HEK293 (cell line): ENCODE measurements around the gene FOXC1.

Source experiments
- KLF9 ChIP-seq: fragments of 450-650 bp; formaldehyde crosslinking; IDR thresholded peaks from 2 replicates; pipeline ENCODE4 v1.5.1; 2016; ENCODE audit warnings: missing biosample characterization, missing genetic modification characterization, low read depth
- MEIS1 ChIP-seq: sonication (generic); formaldehyde crosslinking; IDR thresholded peaks from 2 replicates; pipeline ENCODE4 v1.8.1; 2022; ENCODE audit warnings: missing genetic modification reagents, mild to moderate bottlenecking, borderline replicate concordance
- SETDB1 ChIP-seq: IDR thresholded peaks from one replicate; pipeline ENCODE4 v1.6.1; 2017; ENCODE audit warnings: mild to moderate bottlenecking, low read length, moderate library complexity, mixed read lengths; ENCODE audit not compliant: insufficient read length
- WT1 ChIP-seq: fragments of 450-650 bp; formaldehyde crosslinking; IDR thresholded peaks from 2 replicates; pipeline ENCODE4 v1.5.1; 2016; ENCODE audit warnings: missing biosample characterization, missing genetic modification characterization
- ZFP69B ChIP-seq: fragments of 450-650 bp; formaldehyde crosslinking; IDR thresholded peaks from 2 replicates; pipeline ENCODE4 v1.5.1; 2016; ENCODE audit warnings: missing biosample characterization, missing genetic modification characterization
- ZNF184 ChIP-seq: fragments of 450-650 bp; IDR thresholded peaks from 2 replicates; pipeline ENCODE4 v1.5.1; 2018; ENCODE audit warnings: missing biosample characterization, mild to moderate bottlenecking, missing genetic modification characterization
- ZNF239 ChIP-seq: fragments of 450-650 bp; formaldehyde crosslinking; IDR thresholded peaks from 2 replicates; pipeline ENCODE4 v1.5.1; 2016; ENCODE audit warnings: missing biosample characterization, missing genetic modification characterization
- ZNF292 ChIP-seq: fragments of 450-650 bp; formaldehyde crosslinking; IDR thresholded peaks from 2 replicates; pipeline ENCODE4 v1.5.1; 2016; ENCODE audit warnings: low read depth, missing biosample characterization, missing genetic modification characterization, borderline replicate concordance
- ZNF311 ChIP-seq: fragments of 450-650 bp; formaldehyde crosslinking; IDR thresholded peaks from 2 replicates; pipeline ENCODE4 v1.5.1; 2017; ENCODE audit warnings: missing biosample characterization, missing genetic modification characterization, borderline replicate concordance
- ZNF529 ChIP-seq: fragments of 450-650 bp; formaldehyde crosslinking; IDR thresholded peaks from 2 replicates; pipeline ENCODE4 v1.5.1; 2017; ENCODE audit warnings: missing genetic modification characterization, missing biosample characterization; ENCODE audit not compliant: insufficient replicate concordance
- ZNF530 ChIP-seq: fragments of 450-650 bp; formaldehyde crosslinking; IDR thresholded peaks from 2 replicates; pipeline ENCODE4 v1.5.1; 2016; ENCODE audit warnings: low read depth, missing biosample characterization, missing genetic modification characterization
- ZNF600 ChIP-seq: fragments of 450-650 bp; formaldehyde crosslinking; IDR thresholded peaks from 2 replicates; pipeline ENCODE4 v1.5.1; 2016; ENCODE audit warnings: missing biosample characterization, missing genetic modification characterization
- ZNF837 ChIP-seq: fragments of 450-650 bp; formaldehyde crosslinking; IDR thresholded peaks from 2 replicates; pipeline ENCODE4 v1.5.1; 2016; ENCODE audit warnings: missing biosample characterization, missing genetic modification characterization
- ZXDB ChIP-seq: fragments of 450-650 bp; formaldehyde crosslinking; IDR thresholded peaks from 2 replicates; pipeline ENCODE4 v1.5.1; 2016; ENCODE audit warnings: missing biosample characterization, missing genetic modification characterization
- TF ChIP-seq, protein P1 (sequence below): fragments of 450-650 bp; formaldehyde crosslinking; IDR thresholded peaks from 2 replicates; pipeline ENCODE4 v1.5.1; 2016; ENCODE audit warnings: missing biosample characterization, missing genetic modification characterization
- TF ChIP-seq, protein P2 (sequence below): fragments of 450-650 bp; formaldehyde crosslinking; IDR thresholded peaks from 2 replicates; pipeline ENCODE4 v1.5.1; 2017; ENCODE audit warnings: missing biosample characterization, missing genetic modification characterization
- TF ChIP-seq, protein P3 (sequence below): fragments of 450-650 bp; formaldehyde crosslinking; IDR thresholded peaks from 2 replicates; pipeline ENCODE4 v1.5.1; 2016; ENCODE audit warnings: missing biosample characterization, missing genetic modification characterization, borderline replicate concordance
- TF ChIP-seq, protein P4 (sequence below): fragments of 450-650 bp; formaldehyde crosslinking; IDR thresholded peaks from 2 replicates; pipeline ENCODE4 v1.5.1; 2017; ENCODE audit warnings: missing biosample characterization, missing genetic modification characterization
- TF ChIP-seq, protein P5 (sequence below): fragments of 450-650 bp; formaldehyde crosslinking; IDR thresholded peaks from 2 replicates; pipeline ENCODE4 v1.5.1; 2016; ENCODE audit warnings: missing biosample characterization, missing genetic modification characterization
- TF ChIP-seq, protein P6 (sequence below): fragments of 450-650 bp; formaldehyde crosslinking; IDR thresholded peaks from 2 replicates; pipeline ENCODE4 v1.5.1; 2016; ENCODE audit warnings: missing biosample characterization, missing genetic modification characterization
- TF ChIP-seq, protein P7 (sequence below): sonication (generic); formaldehyde crosslinking; IDR thresholded peaks from 2 replicates; pipeline ENCODE4 v1.8.1; 2022; ENCODE audit warnings: mild to moderate bottlenecking, moderate library complexity, missing genetic modification reagents

Gene FOXC1

DNA sequence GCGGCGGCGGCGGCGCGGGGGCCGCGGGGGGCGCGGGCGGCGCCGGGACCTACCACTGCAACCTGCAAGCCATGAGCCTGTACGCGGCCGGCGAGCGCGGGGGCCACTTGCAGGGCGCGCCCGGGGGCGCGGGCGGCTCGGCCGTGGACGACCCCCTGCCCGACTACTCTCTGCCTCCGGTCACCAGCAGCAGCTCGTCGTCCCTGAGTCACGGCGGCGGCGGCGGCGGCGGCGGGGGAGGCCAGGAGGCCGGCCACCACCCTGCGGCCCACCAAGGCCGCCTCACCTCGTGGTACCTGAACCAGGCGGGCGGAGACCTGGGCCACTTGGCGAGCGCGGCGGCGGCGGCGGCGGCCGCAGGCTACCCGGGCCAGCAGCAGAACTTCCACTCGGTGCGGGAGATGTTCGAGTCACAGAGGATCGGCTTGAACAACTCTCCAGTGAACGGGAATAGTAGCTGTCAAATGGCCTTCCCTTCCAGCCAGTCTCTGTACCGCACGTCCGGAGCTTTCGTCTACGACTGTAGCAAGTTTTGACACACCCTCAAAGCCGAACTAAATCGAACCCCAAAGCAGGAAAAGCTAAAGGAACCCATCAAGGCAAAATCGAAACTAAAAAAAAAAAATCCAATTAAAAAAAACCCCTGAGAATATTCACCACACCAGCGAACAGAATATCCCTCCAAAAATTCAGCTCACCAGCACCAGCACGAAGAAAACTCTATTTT is 2.0 kb downstream of the FOXC1 start (continued):
- TF ChIP-seq, protein P1, sequence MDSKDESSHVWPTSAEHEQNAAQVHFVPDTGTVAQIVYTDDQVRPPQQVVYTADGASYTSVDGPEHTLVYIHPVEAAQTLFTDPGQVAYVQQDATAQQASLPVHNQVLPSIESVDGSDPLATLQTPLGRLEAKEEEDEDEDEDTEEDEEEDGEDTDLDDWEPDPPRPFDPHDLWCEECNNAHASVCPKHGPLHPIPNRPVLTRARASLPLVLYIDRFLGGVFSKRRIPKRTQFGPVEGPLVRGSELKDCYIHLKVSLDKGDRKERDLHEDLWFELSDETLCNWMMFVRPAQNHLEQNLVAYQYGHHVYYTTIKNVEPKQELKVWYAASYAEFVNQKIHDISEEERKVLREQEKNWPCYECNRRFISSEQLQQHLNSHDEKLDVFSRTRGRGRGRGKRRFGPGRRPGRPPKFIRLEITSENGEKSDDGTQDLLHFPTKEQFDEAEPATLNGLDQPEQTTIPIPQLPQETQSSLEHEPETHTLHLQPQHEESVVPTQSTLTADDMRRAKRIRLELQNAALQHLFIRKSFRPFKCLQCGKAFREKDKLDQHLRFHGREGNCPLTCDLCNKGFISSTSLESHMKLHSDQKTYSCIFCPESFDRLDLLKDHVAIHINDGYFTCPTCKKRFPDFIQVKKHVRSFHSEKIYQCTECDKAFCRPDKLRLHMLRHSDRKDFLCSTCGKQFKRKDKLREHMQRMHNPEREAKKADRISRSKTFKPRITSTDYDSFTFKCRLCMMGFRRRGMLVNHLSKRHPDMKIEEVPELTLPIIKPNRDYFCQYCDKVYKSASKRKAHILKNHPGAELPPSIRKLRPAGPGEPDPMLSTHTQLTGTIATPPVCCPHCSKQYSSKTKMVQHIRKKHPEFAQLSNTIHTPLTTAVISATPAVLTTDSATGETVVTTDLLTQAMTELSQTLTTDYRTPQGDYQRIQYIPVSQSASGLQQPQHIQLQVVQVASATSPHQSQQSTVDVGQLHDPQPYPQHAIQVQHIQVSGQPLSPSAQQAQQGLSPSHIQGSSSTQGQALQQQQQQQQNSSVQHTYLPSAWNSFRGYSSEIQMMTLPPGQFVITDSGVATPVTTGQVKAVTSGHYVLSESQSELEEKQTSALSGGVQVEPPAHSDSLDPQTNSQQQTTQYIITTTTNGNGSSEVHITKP (tag by site-specific recombination) = peak; percentile 71
- TF ChIP-seq ZNF239 (tag by site-specific recombination) = no peak
- no peak for TF ChIP-seq ZFP69B
- TF ChIP-seq ZNF292 = no peak
- TF ChIP-seq, protein P2, sequence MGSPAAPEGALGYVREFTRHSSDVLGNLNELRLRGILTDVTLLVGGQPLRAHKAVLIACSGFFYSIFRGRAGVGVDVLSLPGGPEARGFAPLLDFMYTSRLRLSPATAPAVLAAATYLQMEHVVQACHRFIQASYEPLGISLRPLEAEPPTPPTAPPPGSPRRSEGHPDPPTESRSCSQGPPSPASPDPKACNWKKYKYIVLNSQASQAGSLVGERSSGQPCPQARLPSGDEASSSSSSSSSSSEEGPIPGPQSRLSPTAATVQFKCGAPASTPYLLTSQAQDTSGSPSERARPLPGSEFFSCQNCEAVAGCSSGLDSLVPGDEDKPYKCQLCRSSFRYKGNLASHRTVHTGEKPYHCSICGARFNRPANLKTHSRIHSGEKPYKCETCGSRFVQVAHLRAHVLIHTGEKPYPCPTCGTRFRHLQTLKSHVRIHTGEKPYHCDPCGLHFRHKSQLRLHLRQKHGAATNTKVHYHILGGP = no peak
- TF ChIP-seq ZNF600 (tag by site-specific recombination) = peak; percentile 37; the same call in 1 of the 2 replicates
- peak; percentile 12; the same call in 1 of the 2 replicates for TF ChIP-seq WT1
- TF ChIP-seq, protein P3, sequence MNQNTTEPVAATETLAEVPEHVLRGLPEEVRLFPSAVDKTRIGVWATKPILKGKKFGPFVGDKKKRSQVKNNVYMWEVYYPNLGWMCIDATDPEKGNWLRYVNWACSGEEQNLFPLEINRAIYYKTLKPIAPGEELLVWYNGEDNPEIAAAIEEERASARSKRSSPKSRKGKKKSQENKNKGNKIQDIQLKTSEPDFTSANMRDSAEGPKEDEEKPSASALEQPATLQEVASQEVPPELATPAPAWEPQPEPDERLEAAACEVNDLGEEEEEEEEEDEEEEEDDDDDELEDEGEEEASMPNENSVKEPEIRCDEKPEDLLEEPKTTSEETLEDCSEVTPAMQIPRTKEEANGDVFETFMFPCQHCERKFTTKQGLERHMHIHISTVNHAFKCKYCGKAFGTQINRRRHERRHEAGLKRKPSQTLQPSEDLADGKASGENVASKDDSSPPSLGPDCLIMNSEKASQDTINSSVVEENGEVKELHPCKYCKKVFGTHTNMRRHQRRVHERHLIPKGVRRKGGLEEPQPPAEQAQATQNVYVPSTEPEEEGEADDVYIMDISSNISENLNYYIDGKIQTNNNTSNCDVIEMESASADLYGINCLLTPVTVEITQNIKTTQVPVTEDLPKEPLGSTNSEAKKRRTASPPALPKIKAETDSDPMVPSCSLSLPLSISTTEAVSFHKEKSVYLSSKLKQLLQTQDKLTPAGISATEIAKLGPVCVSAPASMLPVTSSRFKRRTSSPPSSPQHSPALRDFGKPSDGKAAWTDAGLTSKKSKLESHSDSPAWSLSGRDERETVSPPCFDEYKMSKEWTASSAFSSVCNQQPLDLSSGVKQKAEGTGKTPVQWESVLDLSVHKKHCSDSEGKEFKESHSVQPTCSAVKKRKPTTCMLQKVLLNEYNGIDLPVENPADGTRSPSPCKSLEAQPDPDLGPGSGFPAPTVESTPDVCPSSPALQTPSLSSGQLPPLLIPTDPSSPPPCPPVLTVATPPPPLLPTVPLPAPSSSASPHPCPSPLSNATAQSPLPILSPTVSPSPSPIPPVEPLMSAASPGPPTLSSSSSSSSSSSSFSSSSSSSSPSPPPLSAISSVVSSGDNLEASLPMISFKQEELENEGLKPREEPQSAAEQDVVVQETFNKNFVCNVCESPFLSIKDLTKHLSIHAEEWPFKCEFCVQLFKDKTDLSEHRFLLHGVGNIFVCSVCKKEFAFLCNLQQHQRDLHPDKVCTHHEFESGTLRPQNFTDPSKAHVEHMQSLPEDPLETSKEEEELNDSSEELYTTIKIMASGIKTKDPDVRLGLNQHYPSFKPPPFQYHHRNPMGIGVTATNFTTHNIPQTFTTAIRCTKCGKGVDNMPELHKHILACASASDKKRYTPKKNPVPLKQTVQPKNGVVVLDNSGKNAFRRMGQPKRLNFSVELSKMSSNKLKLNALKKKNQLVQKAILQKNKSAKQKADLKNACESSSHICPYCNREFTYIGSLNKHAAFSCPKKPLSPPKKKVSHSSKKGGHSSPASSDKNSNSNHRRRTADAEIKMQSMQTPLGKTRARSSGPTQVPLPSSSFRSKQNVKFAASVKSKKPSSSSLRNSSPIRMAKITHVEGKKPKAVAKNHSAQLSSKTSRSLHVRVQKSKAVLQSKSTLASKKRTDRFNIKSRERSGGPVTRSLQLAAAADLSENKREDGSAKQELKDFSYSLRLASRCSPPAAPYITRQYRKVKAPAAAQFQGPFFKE (tag by site-specific recombination) = no peak
- peak; percentile 40; the same call in 1 of the 2 replicates for TF ChIP-seq ZXDB (tag by site-specific recombination)
- TF ChIP-seq ZNF837 (tag by site-specific recombination) = no peak
- TF ChIP-seq ZNF529 = no peak
- TF ChIP-seq, protein P4, sequence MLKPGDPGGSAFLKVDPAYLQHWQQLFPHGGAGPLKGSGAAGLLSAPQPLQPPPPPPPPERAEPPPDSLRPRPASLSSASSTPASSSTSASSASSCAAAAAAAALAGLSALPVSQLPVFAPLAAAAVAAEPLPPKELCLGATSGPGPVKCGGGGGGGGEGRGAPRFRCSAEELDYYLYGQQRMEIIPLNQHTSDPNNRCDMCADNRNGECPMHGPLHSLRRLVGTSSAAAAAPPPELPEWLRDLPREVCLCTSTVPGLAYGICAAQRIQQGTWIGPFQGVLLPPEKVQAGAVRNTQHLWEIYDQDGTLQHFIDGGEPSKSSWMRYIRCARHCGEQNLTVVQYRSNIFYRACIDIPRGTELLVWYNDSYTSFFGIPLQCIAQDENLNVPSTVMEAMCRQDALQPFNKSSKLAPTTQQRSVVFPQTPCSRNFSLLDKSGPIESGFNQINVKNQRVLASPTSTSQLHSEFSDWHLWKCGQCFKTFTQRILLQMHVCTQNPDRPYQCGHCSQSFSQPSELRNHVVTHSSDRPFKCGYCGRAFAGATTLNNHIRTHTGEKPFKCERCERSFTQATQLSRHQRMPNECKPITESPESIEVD = no peak
- TF ChIP-seq ZNF311 = no peak
- TF ChIP-seq, protein P5, sequence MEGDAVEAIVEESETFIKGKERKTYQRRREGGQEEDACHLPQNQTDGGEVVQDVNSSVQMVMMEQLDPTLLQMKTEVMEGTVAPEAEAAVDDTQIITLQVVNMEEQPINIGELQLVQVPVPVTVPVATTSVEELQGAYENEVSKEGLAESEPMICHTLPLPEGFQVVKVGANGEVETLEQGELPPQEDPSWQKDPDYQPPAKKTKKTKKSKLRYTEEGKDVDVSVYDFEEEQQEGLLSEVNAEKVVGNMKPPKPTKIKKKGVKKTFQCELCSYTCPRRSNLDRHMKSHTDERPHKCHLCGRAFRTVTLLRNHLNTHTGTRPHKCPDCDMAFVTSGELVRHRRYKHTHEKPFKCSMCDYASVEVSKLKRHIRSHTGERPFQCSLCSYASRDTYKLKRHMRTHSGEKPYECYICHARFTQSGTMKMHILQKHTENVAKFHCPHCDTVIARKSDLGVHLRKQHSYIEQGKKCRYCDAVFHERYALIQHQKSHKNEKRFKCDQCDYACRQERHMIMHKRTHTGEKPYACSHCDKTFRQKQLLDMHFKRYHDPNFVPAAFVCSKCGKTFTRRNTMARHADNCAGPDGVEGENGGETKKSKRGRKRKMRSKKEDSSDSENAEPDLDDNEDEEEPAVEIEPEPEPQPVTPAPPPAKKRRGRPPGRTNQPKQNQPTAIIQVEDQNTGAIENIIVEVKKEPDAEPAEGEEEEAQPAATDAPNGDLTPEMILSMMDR (tag by site-specific recombination) = no peak
- no peak for TF ChIP-seq SETDB1
- no peak for TF ChIP-seq ZNF530 (tag by site-specific recombination)
- no peak for TF ChIP-seq KLF9 (tag by site-specific recombination)
- TF ChIP-seq, protein P6, sequence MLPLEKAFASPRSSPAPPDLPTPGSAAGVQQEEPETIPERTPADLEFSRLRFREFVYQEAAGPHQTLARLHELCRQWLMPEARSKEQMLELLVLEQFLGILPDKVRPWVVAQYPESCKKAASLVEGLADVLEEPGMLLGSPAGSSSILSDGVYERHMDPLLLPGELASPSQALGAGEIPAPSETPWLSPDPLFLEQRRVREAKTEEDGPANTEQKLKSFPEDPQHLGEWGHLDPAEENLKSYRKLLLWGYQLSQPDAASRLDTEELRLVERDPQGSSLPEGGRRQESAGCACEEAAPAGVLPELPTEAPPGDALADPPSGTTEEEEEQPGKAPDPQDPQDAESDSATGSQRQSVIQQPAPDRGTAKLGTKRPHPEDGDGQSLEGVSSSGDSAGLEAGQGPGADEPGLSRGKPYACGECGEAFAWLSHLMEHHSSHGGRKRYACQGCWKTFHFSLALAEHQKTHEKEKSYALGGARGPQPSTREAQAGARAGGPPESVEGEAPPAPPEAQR = no peak
- no peak for TF ChIP-seq ZNF184 (tag by site-specific recombination)
- no peak; the same call in 1 of the 2 replicates for TF ChIP-seq MEIS1 (CRISPR knock-in tag)
- TF ChIP-seq, protein P7, sequence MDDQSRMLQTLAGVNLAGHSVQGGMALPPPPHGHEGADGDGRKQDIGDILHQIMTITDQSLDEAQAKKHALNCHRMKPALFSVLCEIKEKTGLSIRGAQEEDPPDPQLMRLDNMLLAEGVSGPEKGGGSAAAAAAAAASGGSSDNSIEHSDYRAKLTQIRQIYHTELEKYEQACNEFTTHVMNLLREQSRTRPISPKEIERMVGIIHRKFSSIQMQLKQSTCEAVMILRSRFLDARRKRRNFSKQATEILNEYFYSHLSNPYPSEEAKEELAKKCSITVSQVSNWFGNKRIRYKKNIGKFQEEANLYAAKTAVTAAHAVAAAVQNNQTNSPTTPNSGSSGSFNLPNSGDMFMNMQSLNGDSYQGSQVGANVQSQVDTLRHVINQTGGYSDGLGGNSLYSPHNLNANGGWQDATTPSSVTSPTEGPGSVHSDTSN (CRISPR knock-in tag) = peak; percentile 44; the same call in 1 of the 2 replicates
